Stimulated activated CD4-positive, alpha-beta T cell treated with anti-CD3 and anti-CD28 coated beads, Interleukin-2, amount 100 ng/mL, for 24 hours (primary cell): ENCODE measurements around the gene MAF.
A peak's percentile ranks its signal among the peaks of the same experiment; 100 is the strongest.

Experiments used
- DNase-seq, 2 donors: peaks; one replicate each; pipeline ENCODE4 v3.0.0-alpha.2; 2020

The MAF gene

GRCh38 chr16:79610771-79611170 lies 10.2 kb upstream of the MAF start:
- no peak for DNase-seq

DNA sequence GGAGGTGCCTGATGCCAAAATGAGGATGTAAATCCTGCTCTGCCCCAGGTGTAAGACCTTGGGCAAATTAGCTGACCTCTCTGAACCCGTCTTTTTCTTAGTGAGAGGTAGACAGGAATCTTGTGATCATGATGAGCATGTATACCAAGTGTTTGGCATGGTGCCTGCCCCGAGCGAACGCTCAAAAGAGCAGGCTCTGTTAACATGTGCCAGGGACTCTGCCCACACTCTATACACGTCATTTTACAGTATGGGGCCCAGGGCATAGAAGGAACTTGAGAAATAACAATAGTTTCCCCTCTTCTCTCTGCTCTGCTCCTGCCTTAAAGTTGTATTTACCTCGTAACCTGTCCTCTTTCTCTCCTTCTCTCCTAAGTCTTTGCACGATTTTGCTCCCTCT lies 9.3 kb upstream of the MAF start:
- no peak for DNase-seq

DNA sequence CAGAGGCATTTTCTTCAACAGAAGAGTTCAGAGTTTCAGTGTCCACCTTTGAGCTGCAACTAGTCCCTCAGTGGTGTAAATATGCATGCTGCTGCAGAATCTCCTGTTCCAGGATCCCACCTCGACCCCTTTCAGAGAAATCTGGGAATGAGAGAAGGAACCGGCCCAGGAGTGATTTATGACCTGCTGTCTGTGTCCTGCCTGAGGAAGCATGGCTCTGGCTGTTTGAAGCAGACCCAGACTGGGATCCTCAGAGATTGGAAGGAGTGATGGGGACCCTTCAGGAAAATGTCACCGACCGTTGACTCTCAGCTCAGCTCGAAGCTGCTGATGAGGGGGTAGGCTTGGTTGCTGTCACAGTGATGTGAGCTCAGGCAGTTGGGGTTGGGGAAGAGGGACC lies 8.4 kb upstream of the MAF start:
- DNase-seq = no peak

GRCh38 chr16:79607587-79607986 lies 7.0 kb upstream of the MAF start:
- DNase-seq = no peak

GRCh38 chr16:79605999-79606398 lies 5.5 kb upstream of the MAF start:
- DNase-seq = peak; percentile 27 to 54

GRCh38 chr16:79603055-79603454 lies 2.5 kb upstream of the MAF start:
- DNase-seq = no peak

DNA sequence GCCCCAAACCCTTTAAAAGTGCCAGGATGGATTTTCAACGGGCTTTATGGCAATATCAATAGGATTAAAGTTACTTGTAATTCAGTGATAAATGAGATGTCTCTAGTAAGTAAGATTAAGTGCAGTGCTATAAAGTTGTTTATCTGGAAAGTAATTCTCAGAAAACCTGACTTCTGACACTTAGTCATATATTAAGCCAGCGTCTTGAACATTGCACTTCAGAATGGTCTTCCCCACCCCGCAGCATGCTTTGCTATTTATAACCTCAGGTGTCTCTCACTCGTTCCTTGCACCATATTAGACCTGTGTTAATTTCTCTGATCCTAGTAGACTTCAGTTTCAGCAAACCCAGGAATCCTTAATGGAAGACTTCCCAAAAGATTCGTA lies 2.1 kb upstream of the MAF start:
- DNase-seq = no peak

- DNase-seq = peak; percentile 88 to 91
Measured at GRCh38 chr16:79601931-79602627, 1.5 kb upstream of the MAF start.

- DNase-seq = peak; percentile 26 to 45
Measured at GRCh38 chr16:79601092-79601930, 774 bp upstream of the MAF start.

DNA sequence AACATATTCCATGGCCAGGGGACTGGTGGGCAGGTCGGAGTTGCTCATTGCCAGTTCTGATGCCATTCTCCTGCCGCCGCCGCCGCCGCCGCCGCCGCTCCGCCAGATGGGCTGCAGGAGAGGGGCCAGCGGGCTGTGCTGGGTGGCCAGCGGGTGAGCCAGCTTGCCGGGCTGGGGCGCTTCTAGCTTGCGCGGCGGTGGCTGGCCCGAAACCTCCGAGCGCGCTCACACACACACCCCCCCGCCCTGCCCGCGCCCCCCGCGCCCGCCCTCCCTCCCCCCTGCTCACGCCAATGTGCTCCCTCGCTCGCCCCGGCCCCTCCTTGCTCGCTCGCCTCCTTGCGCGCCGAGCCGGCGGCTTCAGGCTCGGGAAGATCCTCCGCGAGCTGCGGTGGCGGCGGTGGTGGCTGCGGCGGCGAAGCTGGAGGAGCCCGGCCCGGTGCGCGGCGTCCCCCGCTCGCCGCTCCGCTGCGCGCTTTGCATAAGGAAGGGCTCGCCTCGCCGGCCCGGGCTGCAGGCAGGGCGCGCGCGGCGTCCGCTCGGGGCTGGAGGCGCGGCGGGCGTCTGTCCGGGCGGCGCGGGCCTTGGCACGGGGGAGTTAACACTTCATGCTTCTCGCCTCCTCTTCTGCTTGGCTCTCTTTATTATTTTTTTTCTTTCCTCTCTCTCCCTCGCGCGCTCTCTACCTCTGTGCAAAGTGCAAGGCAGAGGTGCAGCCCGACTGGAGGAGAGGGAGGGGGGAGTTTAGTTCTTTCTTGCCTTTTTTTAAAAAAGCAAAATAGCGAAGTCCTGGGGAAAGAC lies 500 bp downstream of the MAF start:
- DNase-seq = peak; percentile 39 to 57

DNA sequence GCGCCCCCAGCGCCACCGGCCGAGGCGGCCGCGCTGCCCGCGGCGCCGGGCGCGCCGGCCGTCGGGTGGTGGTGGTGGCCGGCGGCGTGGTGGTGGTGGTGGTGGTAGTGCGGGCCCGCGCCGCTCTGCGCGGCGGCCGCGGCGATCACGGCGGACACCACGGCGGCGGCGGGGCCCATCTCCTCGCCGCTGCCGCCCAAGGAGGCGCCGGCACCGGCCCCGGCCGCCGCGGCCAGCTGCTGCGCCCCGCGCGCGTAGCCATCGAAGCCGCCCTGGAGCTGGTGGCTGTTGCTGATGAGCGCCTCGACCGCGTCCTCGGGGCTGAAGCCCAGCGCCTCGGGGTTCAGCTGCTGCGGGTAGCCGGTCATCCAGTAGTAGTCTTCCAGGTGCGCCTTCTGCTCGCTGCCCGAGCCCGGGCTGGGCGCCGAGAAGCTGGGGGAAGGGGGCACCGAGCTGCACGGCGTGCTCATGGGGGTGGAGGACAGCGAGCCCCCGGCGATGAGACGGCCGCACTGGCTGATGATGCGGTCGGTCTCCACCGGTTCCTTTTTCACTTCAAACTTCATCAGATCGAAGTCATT lies 1.2 kb downstream of the MAF start:
- DNase-seq = peak; percentile 33 to 41

- DNase-seq = peak; percentile 52 to 57
Measured at GRCh38 chr16:79598348-79599181, 2.0 kb downstream of the MAF start.

DNA sequence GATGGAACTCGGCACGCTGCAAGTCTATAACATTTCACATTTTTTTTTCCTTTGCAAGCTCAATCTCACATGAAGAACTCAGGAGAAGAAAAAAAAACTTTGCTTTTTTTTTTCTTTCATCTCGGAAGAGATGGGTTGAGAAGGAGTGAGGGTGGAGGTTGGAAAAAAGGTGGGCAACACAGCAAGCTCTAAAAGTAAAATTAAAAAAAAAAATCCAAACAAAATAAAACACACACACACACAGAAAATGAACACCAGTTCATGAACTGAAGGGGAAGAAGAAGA lies 2.5 kb downstream of the MAF start:
- DNase-seq = no peak

DNA sequence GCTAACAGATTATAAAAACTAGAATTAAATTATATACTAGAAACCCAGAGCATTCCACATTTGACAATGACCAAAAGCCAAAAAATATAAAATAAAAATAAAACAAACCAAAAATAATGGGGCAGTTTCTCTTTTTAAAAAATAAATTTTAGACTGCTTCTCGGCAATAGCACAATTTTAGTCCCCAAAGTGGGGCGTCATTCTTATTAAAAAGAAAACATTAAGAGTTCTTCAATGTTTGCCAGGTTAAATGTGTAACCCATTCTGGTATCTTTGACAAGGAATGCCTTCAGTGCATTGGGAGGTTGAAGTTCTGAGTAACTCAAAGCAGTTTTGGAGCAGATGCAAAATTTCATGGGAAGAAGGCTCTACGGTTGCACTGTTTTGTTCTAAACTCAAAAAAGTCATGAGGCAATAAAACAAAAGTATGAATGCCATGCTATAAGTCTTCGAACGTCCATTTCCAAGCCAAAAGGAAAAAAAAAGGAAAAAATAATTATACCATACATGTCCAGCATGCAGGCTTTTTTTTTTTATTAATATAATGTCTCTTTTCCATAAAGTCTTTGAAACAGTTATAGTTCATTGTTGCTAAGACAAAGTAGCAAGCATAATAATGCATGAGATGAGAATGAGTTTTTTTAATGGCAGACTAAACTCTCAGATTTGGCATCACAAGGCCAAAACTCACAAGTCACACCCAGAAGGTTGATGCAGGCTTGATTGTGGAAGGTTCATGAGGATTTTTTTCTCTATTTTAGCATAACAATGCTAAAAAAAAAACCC lies 3.1 kb downstream of the MAF start:
- DNase-seq = no peak

- DNase-seq = no peak
Measured at GRCh38 chr16:79595931-79596450, 4.5 kb downstream of the MAF start.

- no peak for DNase-seq
Measured at GRCh38 chr16:79595231-79595641, 5.3 kb downstream of the MAF start.

- DNase-seq = no peak
Measured at GRCh38 chr16:79593754-79594153, 6.8 kb downstream of the MAF start.

- DNase-seq = no peak
Measured at GRCh38 chr16:79593074-79593531, 7.4 kb downstream of the MAF start.

GRCh38 chr16:79592186-79592585 lies 8.4 kb downstream of the MAF start:
- DNase-seq = no peak

DNA sequence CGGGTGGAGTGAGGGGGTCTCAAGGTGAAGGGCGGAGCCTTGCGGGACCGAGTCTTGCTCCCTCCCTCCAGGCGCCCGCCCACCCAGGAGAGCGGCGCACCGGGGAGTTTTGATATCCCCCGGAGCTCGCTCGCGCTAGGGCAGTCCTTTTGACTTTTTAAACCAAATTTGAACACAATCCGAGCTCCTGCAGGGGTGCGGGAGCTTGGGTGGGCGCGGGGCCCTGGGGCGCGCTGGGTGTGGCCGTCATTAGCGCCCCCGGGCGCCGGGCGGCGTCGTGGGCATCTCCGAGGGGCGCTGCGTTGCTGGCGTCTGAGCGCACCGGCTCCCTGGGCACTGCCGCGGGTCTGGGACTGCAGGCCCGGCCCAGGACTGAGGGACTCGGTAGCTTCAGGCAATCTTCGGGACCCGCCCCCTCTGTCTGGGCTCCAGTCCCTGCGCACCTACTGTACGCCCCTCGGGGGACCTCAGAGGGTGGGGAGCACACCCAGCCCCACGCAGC lies 10.9 kb downstream of the MAF start:
- DNase-seq = peak in 1 of 2 donors; percentile 12

DNA sequence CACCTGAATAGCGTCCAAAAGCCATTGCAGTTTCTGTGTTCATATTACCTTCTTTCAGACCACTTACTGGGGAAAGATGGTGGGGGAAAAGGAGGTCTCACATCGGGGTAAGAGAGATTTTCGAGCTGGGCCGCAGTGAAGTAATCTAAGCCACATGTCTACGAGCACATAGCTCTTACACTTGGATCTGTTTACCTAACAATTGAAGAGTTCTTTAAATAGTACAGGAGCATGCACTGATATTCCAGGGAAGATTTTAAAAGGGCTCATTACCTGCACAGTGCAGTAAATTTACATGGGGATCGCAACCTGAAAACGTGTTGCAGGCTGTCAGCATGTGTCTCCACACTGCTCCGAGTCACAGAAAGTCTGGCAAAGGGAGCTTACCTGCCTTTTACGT lies 12.6 kb downstream of the MAF start:
- DNase-seq = no peak
